Endothelial cell of umbilical vein (primary cell): Measurements from ENCODE around the gene SLC29A3. TPM values are rescaled to one million over a fixed set of nuclear protein-coding genes. Genes with fewer than 3 reads are reported as not detected.

ENCODE experiments used
- BruUV-seq: library from RNA; stranded (reverse); fragments of 400-500 nt; replicated peaks from 2 replicates; lab custom pipeline; 2021; lab: Mats Ljungman, UMichigan
- CTCF ChIA-PET: fragments of 300-600, 350-600 bp; sonication (Branson Sonifier 250); formaldehyde crosslinking; loops from one replicate; lab custom pipeline; 2021; ENCODE audit warnings: antibody characterized with exemption, inconsistent platforms; lab: Charles Lee
- POLR2A ChIA-PET: fragments of 300-600, 350-600 bp; sonication (Branson Sonifier 250); formaldehyde crosslinking; loops from one replicate; lab custom pipeline; 2021; ENCODE audit warnings: antibody characterized with exemption, inconsistent platforms; lab: Charles Lee
- DNase-seq: peaks from one replicate; pipeline ENCODE4 v3.0.0-alpha.2; 2011; ENCODE audit warnings: low read depth, low spot score
- FAIRE-seq: peaks from 2 replicates; lab custom pipeline; 2011; peaks lifted over from hg19 to GRCh38; lab: Jason Lieb, UNC
- H2AFZ ChIP-seq: 2 replicates; pipeline ENCODE4 v1.6.0; 2012; ENCODE audit warnings: low read depth, low read length, control low read depth, inconsistent platforms
- H3K27ac ChIP-seq: 2 replicates; pipeline ENCODE4 v1.5.1; 2011; ENCODE audit warnings: low read depth, mild to moderate bottlenecking, control low read depth, low read length, moderate library complexity; ENCODE audit not compliant: insufficient read depth
- H3K27me3 ChIP-seq, 2 experiments: 2 replicates each; pipeline versions ENCODE4 v1.6.0 to v1.6.1; 2011; ENCODE audit warnings: low read length in 2 of 2, mixed read lengths in 1 of 2; ENCODE audit not compliant: control insufficient read depth in 2 of 2, insufficient read depth in 2 of 2
- H3K36me3 ChIP-seq, 2 experiments: 2 replicates in 1 of 2; 3 replicates in 1 of 2; pipeline ENCODE4 v1.5.1; 2011; ENCODE audit warnings: low read length in 2 of 2, mild to moderate bottlenecking in 1 of 2, moderate library complexity in 1 of 2; ENCODE audit not compliant: control insufficient read depth in 2 of 2, insufficient read depth in 2 of 2; ENCODE audit errors: extremely low read depth in 1 of 2
- H3K4me1 ChIP-seq: 3 replicates; pipeline ENCODE4 v1.5.1; 2011; ENCODE audit warnings: mild to moderate bottlenecking, low read length; ENCODE audit not compliant: control insufficient read depth, insufficient read depth; ENCODE audit errors: extremely low read depth
- H3K4me2 ChIP-seq: 2 replicates; pipeline ENCODE4 v1.6.1; 2011; ENCODE audit warnings: low read length, control low read depth, mixed read lengths; ENCODE audit not compliant: insufficient read depth
- H3K4me3 ChIP-seq, 3 experiments: fragments of 200-600 bp in 1 of 3; sonication (generic), shearing (Covaris generic) in 1 of 3; replicated peaks in 1 of 3; 2 replicates each; pipeline ENCODE4 v1.5.1; 2011 to 2016; ENCODE audit warnings: control low read depth in 3 of 3, low read length in 3 of 3, mild to moderate bottlenecking in 2 of 3, inconsistent platforms in 1 of 3, low read depth in 1 of 3, moderate library complexity in 1 of 3; ENCODE audit not compliant: insufficient read depth in 1 of 3
- H3K79me2 ChIP-seq: 2 replicates; pipeline ENCODE4 v1.6.0; 2012; ENCODE audit warnings: low read length, inconsistent platforms; ENCODE audit not compliant: control insufficient read depth, insufficient read depth
- H3K9ac ChIP-seq: replicated peaks from 2 replicates; pipeline ENCODE3; 2011; ENCODE audit warnings: low read length, control low read depth; ENCODE audit not compliant: insufficient read depth; ENCODE audit errors: extremely low read depth
- H3K9me1 ChIP-seq: replicated peaks from 3 replicates; pipeline ENCODE4 v1.6.0; 2011; ENCODE audit warnings: mild to moderate bottlenecking, low read length; ENCODE audit not compliant: control insufficient read depth, insufficient read depth; ENCODE audit errors: extremely low read depth
- H3K9me3 ChIP-seq: replicated peaks from 2 replicates; pipeline ENCODE4 v1.5.1; 2012; ENCODE audit warnings: low read length, inconsistent platforms; ENCODE audit not compliant: control insufficient read depth, insufficient read depth
- H4K20me1 ChIP-seq: replicated peaks from 2 replicates; pipeline ENCODE3; 2011; ENCODE audit warnings: mild to moderate bottlenecking, low read length; ENCODE audit not compliant: control insufficient read depth, insufficient read depth; ENCODE audit errors: extremely low read depth
- EZH2 ChIP-seq: IDR thresholded peaks from 2 replicates; pipeline ENCODE4 v1.6.1; 2012; ENCODE audit warnings: borderline replicate concordance, low read depth, mild to moderate bottlenecking, moderate library complexity, low read length, inconsistent platforms; ENCODE audit not compliant: severe bottlenecking
- FOS ChIP-seq: IDR thresholded peaks from 2 replicates; pipeline ENCODE4 v1.6.1; 2011; ENCODE audit warnings: mild to moderate bottlenecking, low read length, moderate library complexity, borderline replicate concordance; ENCODE audit not compliant: insufficient read depth
- GATA2 ChIP-seq: IDR thresholded peaks from 2 replicates; pipeline ENCODE4 v1.7.0; 2011; ENCODE audit warnings: low read depth, mild to moderate bottlenecking, moderate library complexity, mixed read lengths, low read length; ENCODE audit not compliant: insufficient read length, insufficient read depth
- JUN ChIP-seq: IDR thresholded peaks from 2 replicates; pipeline ENCODE4 v1.6.1; 2011; ENCODE audit warnings: borderline replicate concordance, low read depth; ENCODE audit not compliant: insufficient read length, insufficient read depth
- MAX ChIP-seq: IDR thresholded peaks from 2 replicates; pipeline ENCODE4 v1.6.1; 2011; ENCODE audit not compliant: insufficient read depth, insufficient read length
- MYC ChIP-seq: IDR thresholded peaks from one replicate; pipeline ENCODE4 v1.6.1; 2011; ENCODE audit warnings: mild to moderate bottlenecking, low read depth, low read length
- dilution Hi-C: fragments of 300-500 bp; cut with MboI; formaldehyde crosslinking; loops from one replicate; pipeline ENCODE4 v1.15.0; 2019; ENCODE audit warnings: low sequenced_read_pairs; ENCODE audit not compliant: extremely low pct_ligation_motif_present
- intact Hi-C: fragments of 100-400 bp; cut with micrococcal nuclease; formaldehyde crosslinking; loops from one replicate; pipeline ENCODE4 v1.10.0; 2022
- polyA plus RNA-seq, 4 experiments: library from polyadenylated mRNA; depleted of rRNA in 3 of 4; stranded (reverse) in 3 of 4; unstranded in 1 of 4; fragments of >200 nt; gene quantifications; 2 replicates each; pipeline versions ENCODE4 v1.2.1 to v1.2.3, GENCODE V29; 2011 to 2012; ENCODE audit warnings: missing spikeins in 1 of 4
- total RNA-seq: library from RNA; stranded (reverse); gene quantifications from 2 replicates; pipeline ENCODE4 v1.2.3, GENCODE V29; 2021

SLC29A3 gene
- total and polyA plus RNA-seq, 2 donors (not counting 3 experiments of a cell fraction or from before 2014, with no cell fraction given) = 5.0 to 9.1 TPM

DNA sequence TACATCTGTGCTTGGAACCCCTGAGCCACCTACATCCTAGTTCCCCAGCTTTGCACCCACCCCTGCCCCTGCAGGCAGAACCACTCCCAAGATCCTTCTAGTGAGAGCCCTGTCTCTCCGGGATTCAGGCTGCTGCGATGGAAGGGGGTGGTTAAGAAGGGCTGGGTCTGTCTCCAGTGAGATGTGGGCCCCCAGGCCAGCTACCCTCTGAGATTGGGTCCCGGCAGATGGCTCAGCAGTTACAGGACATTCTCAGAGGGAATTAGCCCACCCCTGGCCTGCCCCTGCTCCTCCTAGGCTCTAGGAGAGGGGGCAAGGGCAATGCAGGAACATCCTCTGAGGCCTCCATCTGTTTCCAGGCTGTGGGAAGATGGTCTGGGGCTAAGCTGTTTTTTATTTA lies 27.7 kb downstream of the SLC29A3 start:
- TF ChIP-seq EZH2 (no peak), GATA2 (no peak), MYC (no peak), JUN (no peak), MAX (no peak), FOS (no peak)
- intact Hi-C loops (no loop called here), dilution Hi-C loops (no loop called here)
- H3K4me1 ChIP-seq = peaks cover 2% of the 10 kb centered on the region
- no TSS peak for BruUV-seq
- ChIA-PET POLR2A (interaction anchor here (0.6 kb wide), 1 partner anchor 12 kb away, joined by 6 read pairs; no protein-coding TSS in a partner anchor), CTCF (interaction anchor here (1.1 kb wide), 1 partner anchor 8 kb away, joined by 3 read pairs; no protein-coding TSS in a partner anchor)
- no peaks in the 10 kb centered on the region for H3K9me3 ChIP-seq
- no peaks in the 10 kb centered on the region for H3K9me1 ChIP-seq
- H3K27ac ChIP-seq = no peak overlapping the region
- H3K9ac ChIP-seq = no peak overlapping the region
- no peaks in the 10 kb centered on the region for H3K79me2 ChIP-seq
- DNase-seq = no peak
- no peak overlapping the region for H3K4me3 ChIP-seq
- no peak for FAIRE-seq
- H3K36me3 ChIP-seq = no peaks in the 10 kb centered on the region
- no peaks in the 10 kb centered on the region for H3K27me3 ChIP-seq
- H3K4me2 ChIP-seq = no peak overlapping the region
- no peaks in the 10 kb centered on the region for H4K20me1 ChIP-seq
- H2AFZ ChIP-seq = no peak overlapping the region
